ENCODE data around the gene PFKP.
"Not testable (repeated sequence)": the region's sequence is repeated elsewhere in the genome, so short reads cannot be mapped to it uniquely, and the experiment has no call there.

Gene PFKP

GRCh38 chr10:3098689-3099088, 31.3 kb downstream of the PFKP start:
- no peak for DNase-seq (ENCODE audit: low read depth)

- no peak for DNase-seq (ENCODE audit: low read depth)
Observed at GRCh38 chr10:3099291-3100092, 32.1 kb downstream of the PFKP start.

GRCh38 chr10:3100093-3100792, 32.9 kb downstream of the PFKP start:
- no peak for DNase-seq (ENCODE audit: low read depth)

- DNase-seq (ENCODE audit: low read depth), result no peak
Observed at GRCh38 chr10:3100856-3101640, 33.7 kb downstream of the PFKP start.

GRCh38 chr10:3102720-3103427, 35.5 kb downstream of the PFKP start:
- no peak for DNase-seq (ENCODE audit: low read depth)

GRCh38 chr10:3103646-3104045, 36.3 kb downstream of the PFKP start:
- DNase-seq (ENCODE audit: low read depth), result no peak

GRCh38 chr10:3104251-3104918, 37.0 kb downstream of the PFKP start:
- DNase-seq (ENCODE audit: low read depth), result no peak

- no peak for DNase-seq (ENCODE audit: low read depth)
Observed at GRCh38 chr10:3105166-3105565, 37.8 kb downstream of the PFKP start.

GRCh38 chr10:3105905-3106304, 38.6 kb downstream of the PFKP start:
- DNase-seq (ENCODE audit: low read depth), result no peak

- DNase-seq (ENCODE audit: low read depth), result not testable (repeated sequence)
Observed at GRCh38 chr10:3106328-3106727, 39.0 kb downstream of the PFKP start.

- no peak for DNase-seq (ENCODE audit: low read depth)
Observed at GRCh38 chr10:3106928-3107425, 39.6 kb downstream of the PFKP start.

GRCh38 chr10:3107426-3107961, 40.1 kb downstream of the PFKP start:
- DNase-seq (ENCODE audit: low read depth), result no peak

GRCh38 chr10:3108033-3108432, 40.7 kb downstream of the PFKP start:
- DNase-seq (ENCODE audit: low read depth), result no peak

- DNase-seq (ENCODE audit: low read depth), result no peak
Observed at GRCh38 chr10:3108575-3109105, 41.3 kb downstream of the PFKP start.

- no peak for DNase-seq (ENCODE audit: low read depth)
Observed at GRCh38 chr10:3109196-3109595, 41.8 kb downstream of the PFKP start.

- no peak for DNase-seq (ENCODE audit: low read depth)
Observed at GRCh38 chr10:3109633-3110032, 42.3 kb downstream of the PFKP start.

- no peak for DNase-seq (ENCODE audit: low read depth)
Observed at GRCh38 chr10:3110782-3111620, 43.7 kb downstream of the PFKP start.

GRCh38 chr10:3111621-3112163, 44.3 kb downstream of the PFKP start:
- no peak for DNase-seq (ENCODE audit: low read depth)

- DNase-seq (ENCODE audit: low read depth), result no peak
Observed at GRCh38 chr10:3113343-3113720, 46.0 kb downstream of the PFKP start.

GRCh38 chr10:3115685-3116084, 48.3 kb downstream of the PFKP start:
- no peak for DNase-seq (ENCODE audit: low read depth)

All from stimulated activated CD8-positive, alpha-beta memory T cell treated with anti-CD3 and anti-CD28 coated beads, Interleukin-4, amount 100 ng/mL, for 24 hours (primary cell).